ENCODE measurements around the gene FGF14. TPM values are rescaled to one million over a fixed set of nuclear protein-coding genes. Genes with fewer than 3 reads are reported as not detected.

Gene FGF14
- total RNA-seq, 1 experiment from 2014 or later = not detected

DNA sequence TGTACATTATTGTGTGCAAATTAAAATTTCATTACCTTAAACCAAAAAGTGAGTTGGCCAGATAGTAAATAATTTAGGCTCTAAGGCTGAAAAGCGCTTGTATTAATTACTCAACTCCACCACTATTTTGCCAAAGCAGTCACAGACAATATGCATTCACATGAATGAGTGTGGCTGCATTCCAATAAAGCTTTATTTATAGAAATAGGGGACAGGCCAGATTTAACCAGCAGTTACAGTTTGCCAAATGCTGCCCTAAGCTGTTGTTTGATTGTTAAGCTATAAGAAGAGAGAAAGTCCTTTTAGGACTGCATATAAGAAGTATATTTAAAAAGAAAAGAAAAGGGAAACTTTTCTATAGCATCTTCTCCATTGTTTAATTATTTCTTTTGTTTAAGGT lies 606.8 kb downstream of the FGF14 start:
- H3K79me2 ChIP-seq (ENCODE audit: low read length) = no peaks in the 10 kb centered on the region
- intact Hi-C loops (cut with micrococcal nuclease) = no loop called here
- H3K9me3 ChIP-seq (ENCODE audit: low read length) = no peaks in the 10 kb centered on the region
- H4K20me1 ChIP-seq (ENCODE audit: low read length) = no peaks in the 10 kb centered on the region
- H3K4me2 ChIP-seq (ENCODE audit: low read length) = no peak overlapping the region
- peaks cover 45% of the 10 kb centered on the region for H3K27me3 ChIP-seq (ENCODE audit: low read length)
- no peaks in the 10 kb centered on the region for H3K9me2 ChIP-seq (replicated peaks; ENCODE audit: low read length)
- ChIA-PET POLR2A (ENCODE audit: unreplicated experiment) (no interaction called here), CTCF (no interaction called here)
- no peak overlapping the region for H3K4me3 ChIP-seq (ENCODE audit: low read length)
- ATAC-seq = no peak
- BruUV-seq (replicated peaks) = no TSS peak
- no peaks in the 10 kb centered on the region for H3F3A ChIP-seq (ENCODE audit: low read length, unreplicated experiment)
- no peaks in the 10 kb centered on the region for H3K36me3 ChIP-seq (ENCODE audit: low read depth, low read length)
- no peak for DNase-seq
- no peak overlapping the region for H3K27ac ChIP-seq (ENCODE audit: low read length)
- TF ChIP-seq EZH2phosphoT487 (IDR thresholded peaks at IDR 0.05; ENCODE audit: borderline replicate concordance, low read length) (no peak), EZH2 (IDR thresholded peaks at IDR 0.05; ENCODE audit: low read length, unreplicated experiment) (no peak)
- TF ChIP-seq, protein P1, sequence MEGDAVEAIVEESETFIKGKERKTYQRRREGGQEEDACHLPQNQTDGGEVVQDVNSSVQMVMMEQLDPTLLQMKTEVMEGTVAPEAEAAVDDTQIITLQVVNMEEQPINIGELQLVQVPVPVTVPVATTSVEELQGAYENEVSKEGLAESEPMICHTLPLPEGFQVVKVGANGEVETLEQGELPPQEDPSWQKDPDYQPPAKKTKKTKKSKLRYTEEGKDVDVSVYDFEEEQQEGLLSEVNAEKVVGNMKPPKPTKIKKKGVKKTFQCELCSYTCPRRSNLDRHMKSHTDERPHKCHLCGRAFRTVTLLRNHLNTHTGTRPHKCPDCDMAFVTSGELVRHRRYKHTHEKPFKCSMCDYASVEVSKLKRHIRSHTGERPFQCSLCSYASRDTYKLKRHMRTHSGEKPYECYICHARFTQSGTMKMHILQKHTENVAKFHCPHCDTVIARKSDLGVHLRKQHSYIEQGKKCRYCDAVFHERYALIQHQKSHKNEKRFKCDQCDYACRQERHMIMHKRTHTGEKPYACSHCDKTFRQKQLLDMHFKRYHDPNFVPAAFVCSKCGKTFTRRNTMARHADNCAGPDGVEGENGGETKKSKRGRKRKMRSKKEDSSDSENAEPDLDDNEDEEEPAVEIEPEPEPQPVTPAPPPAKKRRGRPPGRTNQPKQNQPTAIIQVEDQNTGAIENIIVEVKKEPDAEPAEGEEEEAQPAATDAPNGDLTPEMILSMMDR (conservative IDR thresholded peaks at IDR 0.05; ENCODE audit: low read depth, low read length) = no peak
- H3K4me1 ChIP-seq (ENCODE audit: insufficient read depth, low read length) = no peaks in the 10 kb centered on the region
- H3K9ac ChIP-seq (ENCODE audit: low read length) = no peak overlapping the region
- H2AFZ ChIP-seq (ENCODE audit: low read length) = no peak overlapping the region

DNA sequence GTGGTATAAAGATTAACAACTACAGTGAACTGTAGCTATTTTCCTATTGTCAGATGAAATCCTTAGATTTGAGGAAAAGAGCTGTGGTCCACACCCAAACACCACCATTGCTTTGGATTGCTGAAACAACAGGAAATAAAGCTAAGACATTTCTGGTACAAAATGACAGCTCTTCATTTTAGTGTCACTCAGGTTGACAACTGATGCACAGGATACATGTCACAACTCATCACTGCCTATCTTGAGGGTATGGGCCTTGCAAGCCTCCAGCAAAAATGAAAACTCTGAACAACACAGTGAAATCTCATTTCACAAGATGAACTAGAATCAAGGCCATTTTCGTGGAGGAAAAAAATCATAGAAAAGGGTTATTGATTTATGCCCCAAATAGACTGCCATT lies 609.7 kb downstream of the FGF14 start:
- Histone ChIP-seq H3K9me3 (ENCODE audit: low read length) (no peaks in the 10 kb centered on the region), H3K4me3 (ENCODE audit: low read length) (no peak overlapping the region), H3K79me2 (ENCODE audit: low read length) (no peaks in the 10 kb centered on the region), H3K4me2 (ENCODE audit: low read length) (no peak overlapping the region), H2AFZ (ENCODE audit: low read length) (no peak overlapping the region), H3F3A (ENCODE audit: low read length, unreplicated experiment) (no peaks in the 10 kb centered on the region), H3K9ac (ENCODE audit: low read length) (no peak overlapping the region), H3K27ac (ENCODE audit: low read length) (no peak overlapping the region), H4K20me1 (ENCODE audit: low read length) (no peaks in the 10 kb centered on the region), H3K27me3 (ENCODE audit: low read length) (peaks cover 27% of the 10 kb centered on the region), H3K36me3 (ENCODE audit: low read depth, low read length) (no peaks in the 10 kb centered on the region), H3K4me1 (ENCODE audit: insufficient read depth, low read length) (no peaks in the 10 kb centered on the region), H3K9me2 (replicated peaks; ENCODE audit: low read length) (no peaks in the 10 kb centered on the region)
- ChIA-PET POLR2A (ENCODE audit: unreplicated experiment) (no interaction called here), CTCF (interaction anchor here (0.6 kb wide), 1 partner anchor 647 kb away, joined by 6 read pairs; no protein-coding TSS in a partner anchor)
- intact Hi-C loops (cut with micrococcal nuclease) = no loop called here
- DNase-seq (no peak), ATAC-seq (no peak)
- no TSS peak for BruUV-seq (replicated peaks)
- TF ChIP-seq EZH2phosphoT487 (IDR thresholded peaks at IDR 0.05; ENCODE audit: borderline replicate concordance, low read length) = no peak

DNA sequence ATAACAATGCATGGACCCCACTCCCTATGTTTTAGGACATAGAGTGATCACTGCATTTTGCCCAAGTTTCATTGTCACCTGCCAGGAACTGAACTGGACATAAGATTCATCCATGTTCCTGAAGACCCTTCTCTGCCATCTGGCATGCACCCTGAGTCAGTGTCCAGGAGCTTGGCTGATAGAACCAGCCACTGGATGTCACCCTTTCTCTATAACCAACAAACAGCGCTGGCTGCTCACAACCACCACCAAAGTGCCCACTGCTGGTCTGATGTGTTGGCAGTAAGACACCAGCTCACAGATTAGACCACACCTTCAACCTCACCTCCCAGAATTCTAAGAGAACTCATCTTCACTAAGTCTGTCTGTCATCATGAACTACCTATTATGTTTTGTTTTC lies 616.0 kb downstream of the FGF14 start:
- POLR2A ChIA-PET (ENCODE audit: unreplicated experiment) = no interaction called here
- TF ChIP-seq, protein P1 (conservative IDR thresholded peaks at IDR 0.05; ENCODE audit: low read depth, low read length) = peak; percentile 65
- TF ChIP-seq EZH2 (IDR thresholded peaks at IDR 0.05; ENCODE audit: low read length, unreplicated experiment) = no peak
- Histone ChIP-seq H3K9ac (ENCODE audit: low read length) (no peak overlapping the region), H3K4me1 (ENCODE audit: insufficient read depth, low read length) (no peaks in the 10 kb centered on the region), H3K27me3 (ENCODE audit: low read length) (peaks cover 36% of the 10 kb centered on the region), H3K36me3 (ENCODE audit: low read depth, low read length) (no peaks in the 10 kb centered on the region), H3K4me2 (ENCODE audit: low read length) (no peak overlapping the region), H2AFZ (ENCODE audit: low read length) (no peak overlapping the region), H3K9me3 (ENCODE audit: low read length) (no peaks in the 10 kb centered on the region), H3K9me2 (replicated peaks; ENCODE audit: low read length) (no peaks in the 10 kb centered on the region), H4K20me1 (ENCODE audit: low read length) (no peaks in the 10 kb centered on the region), H3K79me2 (ENCODE audit: low read length) (no peaks in the 10 kb centered on the region), H3K4me3 (ENCODE audit: low read length) (no peak overlapping the region), H3K27ac (ENCODE audit: low read length) (no peak overlapping the region), H3F3A (ENCODE audit: low read length, unreplicated experiment) (no peaks in the 10 kb centered on the region)
- CTCF ChIA-PET = interaction anchor here (1.0 kb wide), 2 partner anchors 155 to 641 kb away, joined by 3 to 4 read pairs; no protein-coding TSS in a partner anchor
- no TSS peak for BruUV-seq (replicated peaks)
- peak; percentile 59 for DNase-seq
- ATAC-seq = peak; percentile 96
- intact Hi-C loops (cut with micrococcal nuclease) = loop anchor here (1.0 to 10.0 kb wide), 4 partner anchors 134 to 771 kb away; no protein-coding TSS in a partner anchor

Data from PC-3 (cell line).